ENCODE measurements around the gene VPREB1.

The VPREB1 gene

GRCh38 chr22:22239311-22239939 lies 5.2 kb upstream of the VPREB1 start:
- TF ChIP-seq, protein P1, sequence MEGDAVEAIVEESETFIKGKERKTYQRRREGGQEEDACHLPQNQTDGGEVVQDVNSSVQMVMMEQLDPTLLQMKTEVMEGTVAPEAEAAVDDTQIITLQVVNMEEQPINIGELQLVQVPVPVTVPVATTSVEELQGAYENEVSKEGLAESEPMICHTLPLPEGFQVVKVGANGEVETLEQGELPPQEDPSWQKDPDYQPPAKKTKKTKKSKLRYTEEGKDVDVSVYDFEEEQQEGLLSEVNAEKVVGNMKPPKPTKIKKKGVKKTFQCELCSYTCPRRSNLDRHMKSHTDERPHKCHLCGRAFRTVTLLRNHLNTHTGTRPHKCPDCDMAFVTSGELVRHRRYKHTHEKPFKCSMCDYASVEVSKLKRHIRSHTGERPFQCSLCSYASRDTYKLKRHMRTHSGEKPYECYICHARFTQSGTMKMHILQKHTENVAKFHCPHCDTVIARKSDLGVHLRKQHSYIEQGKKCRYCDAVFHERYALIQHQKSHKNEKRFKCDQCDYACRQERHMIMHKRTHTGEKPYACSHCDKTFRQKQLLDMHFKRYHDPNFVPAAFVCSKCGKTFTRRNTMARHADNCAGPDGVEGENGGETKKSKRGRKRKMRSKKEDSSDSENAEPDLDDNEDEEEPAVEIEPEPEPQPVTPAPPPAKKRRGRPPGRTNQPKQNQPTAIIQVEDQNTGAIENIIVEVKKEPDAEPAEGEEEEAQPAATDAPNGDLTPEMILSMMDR (IDR thresholded peaks at IDR 0.05; ENCODE audit: insufficient read depth, low read length, poor library complexity, severe bottlenecking), result no peak
- Histone ChIP-seq H3K4me3 (replicated peaks; ENCODE audit: low read depth, low read length) (no peak overlapping the region), H3K36me3 (ENCODE audit: control insufficient read depth, insufficient read depth, low read length) (no peaks in the 10 kb centered on the region), H3K27me3 (replicated peaks; ENCODE audit: control insufficient read depth, insufficient read depth, low read length) (no peaks in the 10 kb centered on the region)
- DNase-seq (ENCODE audit: extremely low read depth, insufficient read length), result no peak

- Histone ChIP-seq H3K27me3 (replicated peaks; ENCODE audit: control insufficient read depth, insufficient read depth, low read length) (no peaks in the 10 kb centered on the region), H3K36me3 (ENCODE audit: control insufficient read depth, insufficient read depth, low read length) (no peaks in the 10 kb centered on the region), H3K4me3 (replicated peaks; ENCODE audit: low read depth, low read length) (no peak overlapping the region)
- TF ChIP-seq, protein P1 (IDR thresholded peaks at IDR 0.05; ENCODE audit: insufficient read depth, low read length, poor library complexity, severe bottlenecking), result no peak
- DNase-seq (ENCODE audit: extremely low read depth, insufficient read length), result no peak
These were observed 3.1 kb upstream of the VPREB1 start for GRCh38 chr22:22241554-22241898.

- TF ChIP-seq, protein P1 (IDR thresholded peaks at IDR 0.05; ENCODE audit: insufficient read depth, low read length, poor library complexity, severe bottlenecking), result no peak
- H3K4me3 ChIP-seq (replicated peaks; ENCODE audit: low read depth, low read length), result no peak overlapping the region
- no peak for DNase-seq (ENCODE audit: extremely low read depth, insufficient read length)
- H3K27me3 ChIP-seq (replicated peaks; ENCODE audit: control insufficient read depth, insufficient read depth, low read length), result no peaks in the 10 kb centered on the region
- no peaks in the 10 kb centered on the region for H3K36me3 ChIP-seq (ENCODE audit: control insufficient read depth, insufficient read depth, low read length)
These were observed 2.1 kb upstream of the VPREB1 start for GRCh38 chr22:22242488-22242887.

GRCh38 chr22:22243033-22243680 lies 1.4 kb upstream of the VPREB1 start:
- H3K27me3 ChIP-seq (replicated peaks; ENCODE audit: control insufficient read depth, insufficient read depth, low read length), result no peaks in the 10 kb centered on the region
- TF ChIP-seq, protein P1 (IDR thresholded peaks at IDR 0.05; ENCODE audit: insufficient read depth, low read length, poor library complexity, severe bottlenecking), result no peak
- DNase-seq (ENCODE audit: extremely low read depth, insufficient read length), result no peak
- no peak overlapping the region for H3K4me3 ChIP-seq (replicated peaks; ENCODE audit: low read depth, low read length)
- no peaks in the 10 kb centered on the region for H3K36me3 ChIP-seq (ENCODE audit: control insufficient read depth, insufficient read depth, low read length)

DNA sequence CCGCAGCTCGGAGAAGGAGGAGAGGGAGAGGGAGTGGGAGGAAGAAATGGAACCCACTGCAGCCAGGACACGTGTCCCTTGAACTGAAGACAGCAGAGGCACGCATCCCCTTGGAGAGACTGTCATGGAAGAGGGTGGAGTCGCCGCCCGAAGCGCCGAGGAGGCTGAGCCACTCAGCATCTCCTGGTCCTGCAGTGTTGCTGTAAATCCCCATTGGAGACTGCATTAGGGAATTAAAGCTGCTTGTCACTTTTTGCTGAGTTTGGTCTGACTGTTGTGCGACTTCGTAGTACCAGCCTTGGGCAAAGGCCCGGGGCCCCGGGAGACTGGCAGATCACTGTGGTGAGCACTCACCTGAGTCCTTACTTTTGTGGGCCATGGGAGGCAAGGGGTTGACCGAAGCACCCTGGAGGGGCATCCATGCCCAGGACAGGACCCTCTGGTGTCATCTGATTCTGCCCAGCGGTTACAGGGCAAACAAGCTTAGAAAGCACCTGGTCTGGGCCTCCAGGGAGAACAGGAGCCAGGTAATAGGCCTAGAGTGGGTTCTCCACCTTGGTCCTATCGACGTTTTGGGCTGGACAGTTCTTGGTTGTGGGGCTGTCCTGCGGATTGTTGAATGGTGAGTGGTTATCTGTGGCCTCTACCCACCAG lies 797 bp downstream of the VPREB1 start:
- TF ChIP-seq, protein P1 (IDR thresholded peaks at IDR 0.05; ENCODE audit: insufficient read depth, low read length, poor library complexity, severe bottlenecking), result no peak
- Histone ChIP-seq H3K4me3 (replicated peaks; ENCODE audit: low read depth, low read length) (no peak overlapping the region), H3K36me3 (ENCODE audit: control insufficient read depth, insufficient read depth, low read length) (no peaks in the 10 kb centered on the region), H3K27me3 (replicated peaks; ENCODE audit: control insufficient read depth, insufficient read depth, low read length) (no peaks in the 10 kb centered on the region)
- DNase-seq (ENCODE audit: extremely low read depth, insufficient read length), result no peak

All from GM06990 (cell line).